Heart left ventricle (tissue), 16 donors: ENCODE measurements around the gene ORM1. TPM values are rescaled to one million over a fixed set of nuclear protein-coding genes. Genes with fewer than 3 reads are reported as not detected.
"Not testable (repeated sequence)": the region's sequence is repeated elsewhere in the genome, so short reads cannot be mapped to it uniquely, and the experiment has no call there.

Experiments
- ATAC-seq, 4 donors: fragments of 200-7000 bp; cut with Tn5 transposase; one replicate each; pipeline ENCODE4 v1.9.1; 2020 to 2022; ENCODE audit warnings: moderate library complexity in 4 of 4, mild to moderate bottlenecking in 3 of 4, moderate number of reproducible peaks in 1 of 4
- DNase-seq, 5 donors: peaks; one replicate each; pipeline ENCODE4 v3.0.0-alpha.2; 2020
- H3K27ac ChIP-seq, 12 donors: fragments of 200-600 bp; sonication (generic) in 4 of 12; one replicate each; pipeline versions ENCODE4 v1.5.0 to v1.8.0; 2016 to 2022; ENCODE audit warnings: mild to moderate bottlenecking in 2 of 12
- H3K27me3 ChIP-seq, 9 donors: fragments of 200-600 bp; sonication (generic) in 2 of 9; one replicate each; pipeline versions ENCODE4 v1.5.1 to v1.8.0; 2016 to 2022; ENCODE audit warnings: mild to moderate bottlenecking in 3 of 9
- H3K36me3 ChIP-seq, 9 donors: fragments of 200-600 bp; sonication (generic) in 2 of 9; one replicate each; pipeline versions ENCODE4 v1.5.0 to v1.8.0; 2018 to 2022; ENCODE audit warnings: mild to moderate bottlenecking in 2 of 9
- H3K4me1 ChIP-seq, 12 donors: fragments of 200-600 bp; sonication (generic) in 4 of 12; one replicate each; pipeline versions ENCODE4 v1.5.0 to v1.8.0; 2016 to 2022; ENCODE audit warnings: mild to moderate bottlenecking in 3 of 12
- H3K4me3 ChIP-seq, 12 donors: fragments of 200-600 bp; sonication (generic) in 4 of 12; one replicate each; pipeline versions ENCODE4 v1.5.0 to v1.8.0; 2017 to 2022; ENCODE audit warnings: mild to moderate bottlenecking in 9 of 12, moderate library complexity in 4 of 12
- H3K9me3 ChIP-seq, 12 donors: fragments of 200-600 bp; sonication (generic) in 4 of 12; one replicate each; pipeline versions ENCODE4 v1.5.0 to v1.8.0; 2016 to 2022; ENCODE audit warnings: mild to moderate bottlenecking in 1 of 12
- POLR2A ChIP-seq, 2 donors: fragments of 450-650 bp; IDR thresholded peaks; one replicate each; pipeline ENCODE4 v1.6.1; 2017; ENCODE audit warnings: antibody characterized with exemption in 2 of 2, mild to moderate bottlenecking in 2 of 2, moderate library complexity in 2 of 2
- WGBS, 4 donors: extraction: QIAGEN DNeasy Blood & Tissue Kit in 2 of 4; methylation state at CpG; one replicate each; pipeline versions ENCODE4 v1.1.5 to v1.1.7; 2013 to 2018; 5-methylcytosine and 5-hydroxymethylcytosine counted together
- intact Hi-C, 10 donors: fragments of 100-400 bp; cut with DNase I; formaldehyde crosslinking; loops; one replicate each; pipeline versions ENCODE4 v1.11.1 to v1.14.2; 2022
- polyA plus RNA-seq, 2 donors: library from polyadenylated mRNA; stranded (reverse); fragments of 200-250 nt; gene quantifications; one replicate each; pipeline ENCODE4 v1.2.3, GENCODE V29; 2013
- total RNA-seq, 9 donors: library from RNA; depleted of rRNA in 2 of 9; stranded (reverse); fragments of >200 nt in 2 of 9; fragmentation: NEBNext Ultra II Directional in 3 of 9; extraction: Animal tissue kit (Norgen Biotek cat#: 25700) in 3 of 9; gene quantifications; one replicate each; pipeline versions ENCODE4 v1.1.0 to v1.2.4, GENCODE V29; 2016 to 2023
- TF ChIP-seq, protein P1 (sequence below), 12 donors: fragments of 200-600 bp; sonication (generic) in 4 of 12; IDR thresholded peaks; one replicate each; pipeline versions ENCODE4 v1.5.0 to v1.8.0; 2018 to 2022; ENCODE audit warnings: antibody characterized with exemption in 12 of 12, mild to moderate bottlenecking in 5 of 12
- donor health status: ischemic (EF 13 %, LVEDD 7.1; RV severe dilation, severe dysfunction).
- donor health status: healthy with polysubstance abuse.
- donor health status: DM: no; HTN: yes; CAD: no.
- donor health status: DM: no; HTN: no; CAD: no.
- donor health status: ischemic (EF 25% LVEDD 6.9; RV normal size, moderate dysfunction).
- donor health status: ischemic (EF 25% LVEDD 5.7; RV mildly dilated, moderate dysfunction).
- donor health status: healthy.
- donor health status: DM: yes; HTN: yes; CAD: no.
- donor health status: ischemic (EF 35%, LVEDD 5.7; RV mildly dilated, moderate dysfunction).
- donor health status: nonischemic (EF 11% LVEDD 7.7; RV severe dilation, severe dysfunction).
- donor health status: DM: yes; HTN: yes; CAD: no.
- donor health status: PGD.
- donor health status: ischemic (EF 29% LVEDD 5.4; RV normal size, mild dysfunction).
- donor health status: nonischemic (EF 23%, LVEDD 6.1; RV moderate dilation, normal function).

The ORM1 gene
- total and polyA plus RNA-seq, 11 donors, result 0.51 to 1.00 (median 0.80) TPM; not detected in 8

DNA sequence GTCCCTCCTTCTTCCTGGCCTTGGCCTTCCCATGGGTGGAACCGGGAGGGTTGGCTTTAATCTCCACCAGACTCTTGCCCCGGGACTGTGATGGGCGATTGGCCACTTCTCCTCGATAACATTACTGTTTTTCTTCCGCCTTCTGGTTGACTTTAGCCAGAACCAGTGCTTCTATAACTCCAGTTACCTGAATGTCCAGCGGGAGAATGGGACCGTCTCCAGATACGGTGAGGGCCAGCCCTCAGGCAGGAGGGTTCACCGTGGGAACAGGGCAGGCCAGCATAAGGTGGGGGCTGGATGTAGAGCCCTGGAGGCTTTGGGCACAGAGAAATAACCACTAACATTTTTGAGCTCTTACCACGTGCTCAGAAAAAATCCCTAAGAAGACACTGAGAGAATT is 7.7 kb downstream of the ORM1 start:
- no peak for DNase-seq
- WGBS, 4 donors, result 63 to 75% (median 68%) methylated on average over 10 of the region's 10 CpGs
- no peak overlapping the region for H3K4me3 ChIP-seq
- H3K36me3 ChIP-seq, result peaks cover 0 to 4% (median 0%) of the 10 kb centered on the region in 9 donors
- no peaks in the 10 kb centered on the region for H3K9me3 ChIP-seq
- peaks cover 0 to 6% (median 0%) of the 10 kb centered on the region in 9 donors for H3K27me3 ChIP-seq
- ATAC-seq, result no peak
- no peak overlapping the region for H3K27ac ChIP-seq
- no peaks in the 10 kb centered on the region for H3K4me1 ChIP-seq
- intact Hi-C loops, result no loop called here
- TF ChIP-seq, protein P1, sequence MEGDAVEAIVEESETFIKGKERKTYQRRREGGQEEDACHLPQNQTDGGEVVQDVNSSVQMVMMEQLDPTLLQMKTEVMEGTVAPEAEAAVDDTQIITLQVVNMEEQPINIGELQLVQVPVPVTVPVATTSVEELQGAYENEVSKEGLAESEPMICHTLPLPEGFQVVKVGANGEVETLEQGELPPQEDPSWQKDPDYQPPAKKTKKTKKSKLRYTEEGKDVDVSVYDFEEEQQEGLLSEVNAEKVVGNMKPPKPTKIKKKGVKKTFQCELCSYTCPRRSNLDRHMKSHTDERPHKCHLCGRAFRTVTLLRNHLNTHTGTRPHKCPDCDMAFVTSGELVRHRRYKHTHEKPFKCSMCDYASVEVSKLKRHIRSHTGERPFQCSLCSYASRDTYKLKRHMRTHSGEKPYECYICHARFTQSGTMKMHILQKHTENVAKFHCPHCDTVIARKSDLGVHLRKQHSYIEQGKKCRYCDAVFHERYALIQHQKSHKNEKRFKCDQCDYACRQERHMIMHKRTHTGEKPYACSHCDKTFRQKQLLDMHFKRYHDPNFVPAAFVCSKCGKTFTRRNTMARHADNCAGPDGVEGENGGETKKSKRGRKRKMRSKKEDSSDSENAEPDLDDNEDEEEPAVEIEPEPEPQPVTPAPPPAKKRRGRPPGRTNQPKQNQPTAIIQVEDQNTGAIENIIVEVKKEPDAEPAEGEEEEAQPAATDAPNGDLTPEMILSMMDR (IDR thresholded peaks at IDR 0.05), result no peak
- TF ChIP-seq POLR2A (IDR thresholded peaks at IDR 0.05), result no peak

DNA sequence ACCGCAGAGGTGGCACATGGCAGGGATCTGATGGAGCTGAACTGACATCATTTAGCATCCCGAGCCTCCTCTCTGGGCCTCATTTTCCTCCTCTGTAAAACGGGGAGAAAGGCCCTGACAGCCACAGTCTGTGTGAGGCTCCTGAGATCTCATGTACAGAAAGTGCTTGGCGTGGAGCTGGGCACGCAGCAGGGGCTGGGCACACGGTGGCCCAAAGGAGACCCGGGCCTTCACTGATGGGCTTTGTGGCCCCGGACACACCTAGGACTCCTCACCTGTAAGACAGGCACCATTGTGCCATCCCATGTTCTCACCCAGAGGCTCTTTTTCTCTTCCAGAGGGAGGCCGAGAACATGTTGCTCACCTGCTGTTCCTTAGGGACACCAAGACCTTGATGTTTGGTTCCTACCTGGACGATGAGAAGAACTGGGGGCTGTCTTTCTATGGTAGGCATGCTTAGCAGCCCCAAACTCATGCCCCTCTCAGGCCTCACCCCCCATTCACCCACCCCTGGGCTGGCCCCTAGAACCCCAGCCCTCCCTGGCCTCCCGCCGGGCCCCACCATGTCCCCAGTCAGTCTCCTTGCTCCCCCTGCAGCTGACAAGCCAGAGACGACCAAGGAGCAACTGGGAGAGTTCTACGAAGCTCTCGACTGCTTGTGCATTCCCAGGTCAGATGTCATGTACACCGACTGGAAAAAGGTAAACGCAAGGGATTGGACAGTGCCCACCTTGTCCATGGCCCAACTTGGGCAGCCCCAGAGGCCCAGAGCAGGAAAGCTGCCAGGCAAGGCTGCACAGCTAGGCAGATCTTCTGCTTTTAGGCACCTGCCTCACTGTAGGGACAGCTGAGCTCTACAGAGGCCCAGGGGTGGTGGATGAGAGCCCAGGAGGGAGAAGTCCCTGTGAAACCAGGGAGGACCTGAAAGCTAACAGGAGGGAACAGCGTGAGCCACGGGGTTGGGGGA is 8.6 kb downstream of the ORM1 start:
- WGBS, 4 donors, result 78 to 90% (median 81%) methylated on average over 13 to 15 of the region's 19 CpGs
- DNase-seq, H3K4me1 ChIP-seq, H3K4me3 ChIP-seq, H3K27ac ChIP-seq, H3K27me3 ChIP-seq, H3K9me3 ChIP-seq, intact Hi-C loops, ATAC-seq: not testable (repeated sequence)
- peaks cover 0 to 12% (median 0%) of the 10 kb centered on the region in 9 donors for H3K36me3 ChIP-seq

DNA sequence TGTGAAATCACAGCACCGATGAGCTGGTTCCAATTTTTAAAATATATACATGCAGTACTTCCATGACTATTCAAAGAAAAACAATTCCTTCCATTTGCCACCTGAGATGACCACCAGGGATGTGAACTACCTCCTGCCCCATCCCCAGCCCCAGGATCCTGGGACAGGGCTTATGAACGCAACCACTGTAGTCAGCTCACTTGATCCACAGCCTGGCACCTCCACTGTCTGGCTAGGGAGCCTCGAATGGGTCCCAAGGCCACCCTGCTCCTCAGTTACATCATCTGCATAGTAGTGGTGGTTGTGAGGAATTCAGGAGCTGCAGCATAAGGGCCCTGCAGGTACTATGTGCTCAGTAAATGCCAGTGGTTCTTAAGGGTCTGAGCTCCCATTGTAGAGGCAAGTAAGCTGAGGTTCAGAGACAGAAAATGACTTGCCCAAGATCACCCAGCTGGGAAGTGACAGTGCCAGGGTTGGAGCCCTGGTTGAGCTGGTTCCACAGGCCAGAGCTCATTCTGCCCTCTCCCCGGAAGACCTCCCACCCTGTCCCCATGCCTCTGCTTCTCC is 9.7 kb downstream of the ORM1 start:
- H3K36me3 ChIP-seq, result peaks cover 0 to 22% (median 10%) of the 10 kb centered on the region in 9 donors
- DNase-seq, intact Hi-C loops, H3K4me3 ChIP-seq, H3K27me3 ChIP-seq, ATAC-seq, H3K27ac ChIP-seq, H3K9me3 ChIP-seq, H3K4me1 ChIP-seq: not testable (repeated sequence)
- WGBS, 4 donors, result 81 to 87% (median 84%) methylated on average over 3 to 4 of the region's 4 CpGs

DNA sequence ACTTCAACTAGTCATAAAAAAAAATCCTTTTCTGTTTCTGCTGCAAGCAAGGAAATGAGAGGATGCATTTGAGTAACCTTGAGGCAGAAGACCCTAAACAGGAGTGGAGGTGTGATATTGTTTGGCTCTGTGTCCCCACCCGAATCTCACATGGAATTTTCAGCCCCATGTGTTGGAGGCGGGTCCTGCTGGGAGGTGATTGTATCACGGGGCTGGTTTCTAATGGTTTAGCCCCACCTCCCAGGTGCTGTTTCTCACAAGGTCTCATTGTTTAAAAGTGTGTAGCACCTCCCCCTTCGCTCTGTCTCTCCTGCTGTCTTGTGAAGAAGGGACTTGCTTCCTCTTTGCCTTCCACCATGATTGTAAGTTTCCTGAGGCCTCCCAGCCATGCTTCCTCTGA is 10.8 kb downstream of the ORM1 start:
- intact Hi-C loops, H3K4me1 ChIP-seq, DNase-seq, H3K9me3 ChIP-seq, H3K27me3 ChIP-seq, ATAC-seq, H3K27ac ChIP-seq, H3K4me3 ChIP-seq: not testable (repeated sequence)
- 61 to 93% (median 76%) methylated on average over 2 to 3 of the region's 4 CpGs for WGBS, 4 donors
- H3K36me3 ChIP-seq, result peaks cover 0 to 34% (median 21%) of the 10 kb centered on the region in 9 donors

DNA sequence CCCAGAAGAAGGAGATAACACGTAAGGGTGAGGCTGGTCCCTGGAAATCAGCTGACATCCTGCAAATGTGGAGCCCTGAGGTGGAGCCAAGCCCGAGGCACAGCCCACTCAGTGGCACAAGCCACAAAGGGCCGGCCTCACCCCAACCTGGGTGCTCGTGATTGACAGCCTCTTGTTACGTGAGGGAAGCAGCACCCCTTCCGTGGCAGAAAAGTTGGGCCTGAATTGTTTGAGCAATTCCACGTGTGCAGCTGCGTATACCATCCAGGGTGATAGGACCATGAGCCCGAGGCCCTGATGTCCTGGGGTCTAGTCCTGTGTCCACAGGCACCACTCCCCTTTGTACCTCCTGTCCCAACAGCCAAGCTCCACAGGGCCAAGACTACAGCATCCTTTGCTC is 11.6 kb downstream of the ORM1 start:
- Histone ChIP-seq H3K27me3 (no peaks in the 10 kb centered on the region), H3K27ac (no peak overlapping the region), H3K9me3 (no peaks in the 10 kb centered on the region), H3K4me1 (no peaks in the 10 kb centered on the region), H3K4me3 (no peak overlapping the region), H3K36me3 (peaks cover 0 to 42% (median 26%) of the 10 kb centered on the region in 9 donors)
- ATAC-seq (no peak), DNase-seq (no peak)
- intact Hi-C loops, result no loop called here
- TF ChIP-seq POLR2A (IDR thresholded peaks at IDR 0.05), result no peak
- TF ChIP-seq, protein P1 (IDR thresholded peaks at IDR 0.05), result no peak
- 89 to 100% (median 94%) methylated on average over 5 to 9 of the region's 9 CpGs for WGBS, 4 donors
